ENCODE results near the gene WDR44.
A peak's percentile ranks its signal among the peaks of the same experiment; 100 is the strongest.
"Not testable (repeated sequence)": the region's sequence is repeated elsewhere in the genome, so short reads cannot be mapped to it uniquely, and the experiment has no call there.

Gene WDR44

DNA sequence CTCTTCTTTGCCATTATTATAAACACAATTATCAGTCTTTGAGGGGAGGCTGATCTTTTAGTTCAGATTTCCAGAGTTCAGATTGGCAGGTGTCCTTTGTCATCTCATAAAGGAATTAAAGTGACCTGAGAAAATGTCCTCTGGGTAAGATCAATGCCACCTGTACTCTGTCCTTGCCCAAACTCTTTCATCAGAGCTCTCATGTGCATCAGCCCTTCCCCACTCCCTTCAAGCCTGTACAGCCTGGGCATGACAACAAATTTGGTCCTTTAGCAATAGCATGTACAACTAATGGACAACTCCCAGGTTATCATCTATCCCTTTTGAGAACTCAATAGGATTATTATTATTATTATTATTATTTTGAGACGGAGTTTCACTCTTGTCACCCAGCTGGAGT, 140.8 kb downstream of the WDR44 start:
- DNase-seq, result not testable (repeated sequence)

DNA sequence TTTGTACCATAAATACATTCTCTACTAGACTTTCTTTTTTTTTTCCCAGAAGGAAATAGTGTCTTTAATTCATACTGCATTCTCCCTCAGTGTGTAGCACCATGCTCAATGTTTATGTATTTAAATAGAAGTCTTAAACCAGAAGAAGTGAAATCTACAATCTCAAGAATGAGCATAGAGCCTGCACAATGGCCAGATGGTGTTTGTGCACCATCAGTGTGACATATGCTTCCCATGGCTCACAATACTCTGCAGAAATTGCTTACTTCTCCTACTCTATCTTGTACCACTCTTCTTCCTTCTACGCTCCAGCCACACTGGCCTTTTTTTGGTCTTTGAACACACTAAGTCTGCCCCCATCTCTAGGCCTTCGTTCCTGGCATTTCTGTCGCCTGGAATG, 147.1 kb downstream of the WDR44 start:
- DNase-seq, result no peak

DNA sequence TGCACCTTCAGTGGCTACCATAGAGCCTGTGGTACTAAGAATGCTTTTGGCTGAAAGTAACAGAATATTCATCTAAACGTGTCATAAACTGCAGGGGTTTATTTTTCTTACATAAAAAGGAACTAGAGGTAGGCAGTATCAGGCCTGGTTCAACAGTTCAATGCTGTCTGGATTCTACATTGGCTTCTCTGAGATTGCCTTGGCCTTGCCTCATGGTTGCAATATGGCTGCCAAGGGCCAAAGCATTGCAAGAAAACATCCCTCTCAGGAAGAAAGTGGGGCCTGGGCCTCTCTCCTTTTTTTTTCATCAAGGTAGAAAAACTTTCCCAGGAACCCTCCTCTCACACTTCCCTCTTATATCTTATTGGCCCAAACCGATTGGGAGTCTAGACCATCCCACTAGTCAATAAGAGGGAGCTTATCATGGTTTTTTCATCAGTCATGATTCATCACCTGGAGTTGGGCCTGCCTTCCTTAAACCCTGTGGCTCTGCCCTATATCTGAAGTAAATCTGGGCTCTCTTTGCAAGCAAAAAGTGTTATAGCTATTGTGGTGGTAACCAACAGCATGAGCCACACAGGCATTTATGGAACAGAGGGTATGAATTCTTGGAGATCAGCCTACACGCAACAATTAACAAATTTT, 147.9 kb downstream of the WDR44 start:
- DNase-seq, result no peak

DNA sequence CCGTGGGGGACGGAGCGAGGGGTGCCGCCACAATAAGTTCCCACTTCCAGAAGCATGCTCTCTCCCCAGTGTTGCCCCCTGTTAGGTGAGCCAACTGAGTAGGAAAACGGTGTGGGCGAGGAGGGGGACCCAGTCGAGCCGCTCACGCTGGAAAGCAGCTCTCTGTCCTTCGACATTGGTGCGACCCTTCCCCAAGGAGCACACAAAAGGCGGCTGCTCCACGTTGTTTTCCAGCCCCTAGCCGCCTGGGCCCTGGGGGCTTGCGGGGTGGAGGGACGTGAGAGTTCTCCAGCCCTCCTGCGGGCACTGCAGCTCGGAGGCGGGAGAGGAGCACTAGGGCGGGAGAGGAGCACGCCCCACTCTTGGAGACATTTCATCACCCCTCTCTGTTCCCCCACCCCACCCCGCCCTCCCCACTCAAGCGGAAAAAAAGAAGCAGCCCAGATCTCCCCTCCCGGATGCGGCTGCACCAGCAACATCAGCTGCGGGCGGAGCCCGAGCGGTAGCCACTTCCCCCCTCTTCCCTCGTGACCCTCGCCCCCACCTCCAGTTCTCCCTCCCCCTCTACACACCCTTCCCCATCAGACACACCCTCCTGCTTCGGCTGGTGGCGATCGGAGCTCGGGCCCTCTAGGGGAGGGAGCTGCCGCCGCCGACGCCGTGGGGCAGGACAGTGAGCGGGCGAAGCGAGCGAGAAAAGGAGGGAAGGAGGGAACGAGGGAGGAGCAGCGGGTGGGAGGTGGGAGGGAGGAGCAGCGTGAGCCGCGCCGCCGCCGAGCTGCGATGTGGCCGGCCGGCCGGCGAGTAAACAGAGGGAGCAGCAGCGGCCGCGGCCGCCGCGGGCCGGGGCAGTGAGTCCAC, 149.4 kb downstream of the WDR44 start, which contains the start of gene DOCK11:
Gene DOCK11, plus strand, starts transcription at position 755 of the 861 bp plus-strand sequence. CDS start 157 bp downstream, outside the sequence.
- DNase-seq, result peak; percentile 92

DNA sequence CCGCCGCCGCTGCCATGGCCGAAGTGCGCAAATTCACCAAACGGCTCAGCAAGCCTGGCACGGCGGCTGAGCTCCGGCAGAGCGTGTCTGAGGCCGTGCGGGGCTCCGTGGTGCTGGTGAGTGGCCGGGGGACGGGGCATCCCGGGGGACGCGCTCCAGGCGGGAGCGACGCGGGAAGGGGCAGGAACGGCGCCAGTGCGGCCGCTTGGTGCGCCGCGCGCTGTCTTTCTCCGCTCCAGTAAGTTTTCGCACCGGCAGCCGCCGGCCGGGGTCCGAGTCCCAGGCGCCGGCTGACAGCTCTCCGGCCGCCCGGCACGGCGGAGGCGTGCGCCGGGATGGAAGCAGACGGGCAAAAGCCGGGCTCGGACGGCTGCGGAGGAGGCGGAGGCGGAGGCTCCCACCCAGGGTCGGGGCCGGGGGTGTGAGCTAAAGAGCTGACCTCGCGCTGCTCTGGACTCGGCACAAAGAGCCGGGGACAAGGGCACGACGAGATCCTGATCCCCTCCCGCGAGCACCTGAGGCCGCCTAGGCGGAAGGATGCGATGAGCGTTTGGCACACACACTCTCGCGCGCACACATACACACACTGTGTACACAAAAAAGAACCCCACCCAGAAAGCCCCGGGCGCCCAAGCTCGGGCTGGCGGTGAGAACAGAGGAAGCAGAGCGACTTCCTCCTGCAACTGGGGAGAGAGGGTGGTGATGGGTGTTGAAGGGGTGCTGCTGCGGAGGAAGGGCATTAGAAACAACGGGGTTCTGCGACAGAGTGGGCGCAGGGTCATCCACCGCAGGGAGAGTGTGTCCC, 150.3 kb downstream of the WDR44 start:
- DNase-seq, result peak; percentile 66

DNA sequence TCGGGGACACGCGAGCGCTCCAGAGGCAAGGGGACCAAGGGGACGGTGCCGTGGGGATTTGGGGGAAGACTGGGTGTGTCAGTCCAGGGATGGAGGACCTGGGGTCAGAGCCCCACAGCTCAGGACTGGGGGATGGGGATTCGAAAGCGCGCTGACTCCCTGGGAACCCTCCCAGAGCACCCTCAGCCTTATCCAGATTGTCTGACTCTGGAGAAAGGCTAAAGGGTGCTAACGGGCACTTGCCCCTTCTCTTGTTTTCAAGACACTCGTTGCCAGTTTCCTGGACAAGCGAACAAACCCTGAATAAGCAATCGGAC, 150.8 kb downstream of the WDR44 start:
- peak; percentile 56 for DNase-seq

DNA sequence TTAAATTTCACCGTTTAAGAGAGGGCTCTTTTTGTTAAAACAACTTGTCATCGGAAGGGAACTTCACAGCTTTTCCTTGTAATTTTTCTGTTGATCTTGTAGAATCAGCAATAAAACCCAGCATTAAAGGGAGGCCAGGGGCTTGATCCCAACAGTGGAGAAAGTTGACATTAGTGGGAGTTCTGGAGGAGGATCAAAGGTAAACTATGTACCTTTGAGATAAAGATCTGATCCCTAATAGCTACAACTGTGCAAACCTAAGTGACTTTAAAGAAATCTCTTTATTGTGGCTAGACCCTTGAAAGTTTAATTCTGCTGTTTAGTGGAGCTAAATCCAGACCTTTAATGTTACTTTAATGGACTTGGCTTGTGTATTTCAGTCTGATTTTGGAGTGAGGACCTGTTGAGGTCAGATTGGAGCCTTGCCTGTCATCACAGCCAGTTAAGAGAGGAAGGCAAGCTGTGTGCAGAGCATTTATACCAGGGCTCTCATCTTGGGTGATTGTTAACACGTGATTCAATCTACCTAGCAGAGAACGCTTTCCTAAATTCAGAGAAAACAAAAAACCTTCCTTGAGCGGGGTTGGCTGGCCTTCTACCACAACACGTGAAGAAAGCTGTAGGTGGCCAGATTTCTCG, 151.4 kb downstream of the WDR44 start:
- peak; percentile 19 for DNase-seq

DNA sequence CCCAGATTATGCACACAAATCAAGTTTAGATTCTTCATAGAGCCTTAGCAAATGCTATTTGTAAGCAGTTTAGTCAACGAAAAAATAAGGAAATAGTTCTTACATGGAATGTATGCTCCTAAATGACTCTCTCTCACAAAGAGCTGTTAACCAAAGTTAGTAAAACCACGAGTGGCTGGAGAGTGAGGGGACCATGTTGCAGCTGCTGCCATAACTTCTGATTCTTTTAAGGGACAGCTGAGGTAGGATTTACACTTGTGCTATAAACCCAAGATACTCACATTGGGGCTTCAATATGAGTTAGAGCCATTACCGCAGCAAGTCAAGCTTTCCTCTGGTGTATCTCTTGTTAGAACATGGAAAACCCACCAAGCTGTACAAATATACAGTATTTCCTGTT, 152.4 kb downstream of the WDR44 start:
- DNase-seq, result no peak

DNA sequence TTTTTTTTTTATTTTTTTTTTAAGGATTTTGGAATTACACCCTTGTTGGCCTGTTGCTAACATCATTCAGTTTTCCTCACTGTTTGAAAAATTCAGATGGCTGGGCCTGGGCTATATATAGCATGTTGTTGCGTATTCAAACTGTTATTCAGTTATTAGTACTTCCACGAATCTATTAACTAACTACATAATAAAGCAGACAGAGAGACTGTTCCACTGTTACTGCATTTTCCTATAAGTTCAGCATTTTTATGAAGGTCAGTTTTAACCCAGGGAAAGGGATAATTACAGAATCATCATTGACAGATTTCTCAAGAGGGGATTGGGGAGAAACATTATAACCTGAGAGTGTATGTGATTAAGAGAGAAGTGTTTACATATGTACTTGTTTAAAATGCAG, 152.8 kb downstream of the WDR44 start:
- DNase-seq, result no peak

DNA sequence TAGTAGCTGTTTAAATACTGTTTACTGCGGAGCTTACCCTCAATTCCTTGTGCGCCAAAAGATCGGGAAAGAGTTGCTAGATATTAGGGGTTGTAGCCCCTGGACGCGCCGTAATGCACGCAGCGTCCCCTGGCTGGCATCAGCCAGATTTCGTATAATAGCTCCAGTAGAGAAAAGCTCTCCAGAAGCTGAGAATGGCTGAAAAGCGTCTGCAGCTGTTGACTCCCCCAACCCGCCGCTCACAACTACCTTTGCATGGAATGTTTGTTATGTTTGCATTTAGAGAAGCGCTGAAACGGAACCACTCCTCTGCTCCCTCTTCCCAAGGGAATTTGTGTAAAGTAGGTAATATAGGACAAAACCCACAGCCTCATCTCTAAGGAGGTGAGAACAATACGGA, 153.4 kb downstream of the WDR44 start:
- DNase-seq, result no peak
